Measurements from ENCODE around the gene SAG. TPM values are rescaled to one million over a fixed set of nuclear protein-coding genes. Genes with fewer than 3 reads are reported as not detected.

SAG gene
- total RNA-seq, 1 experiment from 2014 or later, result not detected

DNA sequence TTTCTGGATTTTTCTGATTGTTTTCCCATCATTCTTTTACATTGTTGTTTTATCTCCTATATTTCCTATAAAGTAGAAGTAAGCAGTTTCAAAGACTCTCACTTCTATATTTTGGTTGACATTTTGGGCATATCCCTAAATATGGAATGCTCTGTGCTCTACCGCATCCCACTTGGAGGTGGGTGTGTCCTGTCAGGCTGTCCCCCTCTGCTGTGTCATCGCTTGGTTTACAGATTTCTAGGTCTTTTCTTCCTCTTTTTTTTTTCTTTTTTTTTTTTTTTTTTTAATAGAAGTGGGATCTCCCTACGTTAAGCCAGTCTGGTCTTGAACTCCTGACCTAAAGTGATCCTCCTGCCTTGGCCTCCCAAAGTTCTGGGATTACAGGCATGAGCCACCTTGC lies 60.0 kb downstream of the SAG start:
- DNase-seq (ENCODE audit: low read depth, low spot score) (no peak), ATAC-seq (no peak)
- H3K27me3 ChIP-seq (ENCODE audit: control insufficient read depth, insufficient read depth, low read length), result no peaks in the 10 kb centered on the region
- in situ Hi-C loops (cut with HindIII; ENCODE audit: low pct_unique_long_range_greater_than_20kb, low sequenced_read_pairs), result no loop called here
- no TSS peak for BruUV-seq (replicated peaks)
- no peak overlapping the region for H3K27ac ChIP-seq (ENCODE audit: low read length)
- no peaks in the 10 kb centered on the region for H3K9me3 ChIP-seq (ENCODE audit: control insufficient read depth, insufficient read depth, low read depth, low read length)
- ChIA-PET CTCF (no interaction called here), POLR2A (interaction anchor here (0.7 kb wide), 1 partner anchor 274 kb away, joined by 3 read pairs; no protein-coding TSS in a partner anchor)
- TF ChIP-seq, protein P1, sequence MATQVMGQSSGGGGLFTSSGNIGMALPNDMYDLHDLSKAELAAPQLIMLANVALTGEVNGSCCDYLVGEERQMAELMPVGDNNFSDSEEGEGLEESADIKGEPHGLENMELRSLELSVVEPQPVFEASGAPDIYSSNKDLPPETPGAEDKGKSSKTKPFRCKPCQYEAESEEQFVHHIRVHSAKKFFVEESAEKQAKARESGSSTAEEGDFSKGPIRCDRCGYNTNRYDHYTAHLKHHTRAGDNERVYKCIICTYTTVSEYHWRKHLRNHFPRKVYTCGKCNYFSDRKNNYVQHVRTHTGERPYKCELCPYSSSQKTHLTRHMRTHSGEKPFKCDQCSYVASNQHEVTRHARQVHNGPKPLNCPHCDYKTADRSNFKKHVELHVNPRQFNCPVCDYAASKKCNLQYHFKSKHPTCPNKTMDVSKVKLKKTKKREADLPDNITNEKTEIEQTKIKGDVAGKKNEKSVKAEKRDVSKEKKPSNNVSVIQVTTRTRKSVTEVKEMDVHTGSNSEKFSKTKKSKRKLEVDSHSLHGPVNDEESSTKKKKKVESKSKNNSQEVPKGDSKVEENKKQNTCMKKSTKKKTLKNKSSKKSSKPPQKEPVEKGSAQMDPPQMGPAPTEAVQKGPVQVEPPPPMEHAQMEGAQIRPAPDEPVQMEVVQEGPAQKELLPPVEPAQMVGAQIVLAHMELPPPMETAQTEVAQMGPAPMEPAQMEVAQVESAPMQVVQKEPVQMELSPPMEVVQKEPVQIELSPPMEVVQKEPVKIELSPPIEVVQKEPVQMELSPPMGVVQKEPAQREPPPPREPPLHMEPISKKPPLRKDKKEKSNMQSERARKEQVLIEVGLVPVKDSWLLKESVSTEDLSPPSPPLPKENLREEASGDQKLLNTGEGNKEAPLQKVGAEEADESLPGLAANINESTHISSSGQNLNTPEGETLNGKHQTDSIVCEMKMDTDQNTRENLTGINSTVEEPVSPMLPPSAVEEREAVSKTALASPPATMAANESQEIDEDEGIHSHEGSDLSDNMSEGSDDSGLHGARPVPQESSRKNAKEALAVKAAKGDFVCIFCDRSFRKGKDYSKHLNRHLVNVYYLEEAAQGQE (IDR thresholded peaks at IDR 0.05; ENCODE audit: insufficient read depth in 1 of 2, low read depth in 2 of 2, low read length in 1 of 2), result no peak
- TF ChIP-seq TCF7L2 (IDR thresholded peaks at IDR 0.05; ENCODE audit: low read depth, low read length), result no peak
- TF ChIP-seq SIN3A (IDR thresholded peaks at IDR 0.05; ENCODE audit: borderline replicate concordance, insufficient read depth, low read depth, low read length), result no peak
- TF ChIP-seq, protein P2, sequence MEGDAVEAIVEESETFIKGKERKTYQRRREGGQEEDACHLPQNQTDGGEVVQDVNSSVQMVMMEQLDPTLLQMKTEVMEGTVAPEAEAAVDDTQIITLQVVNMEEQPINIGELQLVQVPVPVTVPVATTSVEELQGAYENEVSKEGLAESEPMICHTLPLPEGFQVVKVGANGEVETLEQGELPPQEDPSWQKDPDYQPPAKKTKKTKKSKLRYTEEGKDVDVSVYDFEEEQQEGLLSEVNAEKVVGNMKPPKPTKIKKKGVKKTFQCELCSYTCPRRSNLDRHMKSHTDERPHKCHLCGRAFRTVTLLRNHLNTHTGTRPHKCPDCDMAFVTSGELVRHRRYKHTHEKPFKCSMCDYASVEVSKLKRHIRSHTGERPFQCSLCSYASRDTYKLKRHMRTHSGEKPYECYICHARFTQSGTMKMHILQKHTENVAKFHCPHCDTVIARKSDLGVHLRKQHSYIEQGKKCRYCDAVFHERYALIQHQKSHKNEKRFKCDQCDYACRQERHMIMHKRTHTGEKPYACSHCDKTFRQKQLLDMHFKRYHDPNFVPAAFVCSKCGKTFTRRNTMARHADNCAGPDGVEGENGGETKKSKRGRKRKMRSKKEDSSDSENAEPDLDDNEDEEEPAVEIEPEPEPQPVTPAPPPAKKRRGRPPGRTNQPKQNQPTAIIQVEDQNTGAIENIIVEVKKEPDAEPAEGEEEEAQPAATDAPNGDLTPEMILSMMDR (IDR thresholded peaks at IDR 0.05), result no peak
- TF ChIP-seq POLR2AphosphoS5 (IDR thresholded peaks at IDR 0.05; ENCODE audit: low read depth, low read length), result no peak
- H3K36me3 ChIP-seq (ENCODE audit: control insufficient read depth, insufficient read depth, low read length), result no peaks in the 10 kb centered on the region
- intact Hi-C loops (cut with micrococcal nuclease; ENCODE audit: unreplicated experiment), result no loop called here
- H3K4me1 ChIP-seq (ENCODE audit: control insufficient read depth, insufficient read depth, low read length), result 0 out of 2 replicates have a peak, but pooled peaks cover 7% of the 10 kb centered on the region
- no peak overlapping the region for H3K4me3 ChIP-seq (ENCODE audit: low read depth in 2 of 2, low read length in 2 of 2)

DNA sequence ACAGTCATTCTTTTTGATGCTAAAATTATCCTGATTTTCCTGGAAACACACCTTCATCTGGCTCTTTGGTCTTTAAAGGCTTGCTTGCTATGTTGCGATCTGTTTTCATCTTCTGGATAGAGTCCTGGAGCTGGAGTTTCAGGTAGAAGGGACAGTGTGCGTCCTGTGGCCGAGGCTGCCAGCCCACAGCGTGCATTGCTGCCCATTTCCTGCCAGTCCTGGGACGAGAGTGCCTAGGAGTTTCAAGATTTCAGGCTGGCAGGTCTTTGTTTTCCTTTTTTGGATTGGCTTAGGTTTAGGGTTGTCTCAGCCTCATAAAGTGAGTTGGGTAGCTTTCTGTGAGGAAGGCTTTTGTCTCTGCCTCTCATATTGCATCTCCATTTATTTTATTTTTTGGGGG lies 61.1 kb downstream of the SAG start:
- 0 out of 2 replicates have a peak, but pooled peaks cover 7% of the 10 kb centered on the region for H3K4me1 ChIP-seq (ENCODE audit: control insufficient read depth, insufficient read depth, low read length)
- H3K27ac ChIP-seq (ENCODE audit: low read length), result no peak overlapping the region
- no peaks in the 10 kb centered on the region for H3K9me3 ChIP-seq (ENCODE audit: control insufficient read depth, insufficient read depth, low read depth, low read length)
- TF ChIP-seq, protein P1 (IDR thresholded peaks at IDR 0.05; ENCODE audit: insufficient read depth in 1 of 2, low read depth in 2 of 2, low read length in 1 of 2), result no peak
- TF ChIP-seq POLR2AphosphoS5 (IDR thresholded peaks at IDR 0.05; ENCODE audit: low read depth, low read length) (no peak), SIN3A (IDR thresholded peaks at IDR 0.05; ENCODE audit: borderline replicate concordance, insufficient read depth, low read depth, low read length) (no peak)
- TF ChIP-seq, protein P2 (IDR thresholded peaks at IDR 0.05), result no peak
- no peaks in the 10 kb centered on the region for H3K36me3 ChIP-seq (ENCODE audit: control insufficient read depth, insufficient read depth, low read length)
- no peak for ATAC-seq
- no peaks in the 10 kb centered on the region for H3K27me3 ChIP-seq (ENCODE audit: control insufficient read depth, insufficient read depth, low read length)
- POLR2A ChIA-PET, result no interaction called here
- intact Hi-C loops (cut with micrococcal nuclease; ENCODE audit: unreplicated experiment), result no loop called here
- DNase-seq (ENCODE audit: low read depth, low spot score), result no peak
- H3K4me3 ChIP-seq (ENCODE audit: low read depth in 2 of 2, low read length in 2 of 2), result no peak overlapping the region
- CTCF ChIA-PET, result no interaction called here
- in situ Hi-C loops (cut with HindIII; ENCODE audit: low pct_unique_long_range_greater_than_20kb, low sequenced_read_pairs), result no loop called here
- no TSS peak for BruUV-seq (replicated peaks)

All from Panc1 (cell line).